Panc1 (cell line): ENCODE measurements around the gene KIFC3. TPM values are rescaled to one million over a fixed set of nuclear protein-coding genes. Genes with fewer than 3 reads are reported as not detected.

ENCODE experiments used
- ATAC-seq: fragments of 200-7000 bp; cut with Tn5 transposase; 2 replicates; pipeline ENCODE4 v1.9.1; 2020; ENCODE audit warnings: mild to moderate bottlenecking, moderate library complexity
- BruUV-seq: library from RNA; stranded (reverse); fragments of 400-500 nt; replicated peaks from 2 replicates; lab custom pipeline; 2021; lab: Mats Ljungman, UMichigan
- CTCF ChIA-PET: fragments of 300-600 bp; sonication (Branson Sonifier 250); formaldehyde crosslinking; loops from one replicate; lab custom pipeline; 2022; ENCODE audit warnings: antibody characterized with exemption; lab: Charles Lee
- POLR2A ChIA-PET: fragments of 300-600 bp; sonication (Branson Sonifier 250); formaldehyde crosslinking; loops from one replicate; lab custom pipeline; 2022; ENCODE audit warnings: antibody characterized with exemption; lab: Charles Lee
- DNase-seq: peaks from one replicate; pipeline ENCODE4 v3.0.0-alpha.2; 2010; ENCODE audit warnings: low read depth, low spot score
- H3K27ac ChIP-seq: 2 replicates; pipeline ENCODE4 v1.5.1; 2011; ENCODE audit warnings: mild to moderate bottlenecking, low read length, inconsistent platforms
- H3K27me3 ChIP-seq: fragments of 200-500 bp; sonication (Bioruptor generic); 2 replicates; pipeline ENCODE4 v1.6.0; 2014; ENCODE audit warnings: low read length, inconsistent platforms; ENCODE audit not compliant: control insufficient read depth, insufficient read depth
- H3K36me3 ChIP-seq: fragments of 200-500 bp; sonication (Bioruptor generic); 2 replicates; pipeline ENCODE4 v1.5.1; 2014; ENCODE audit warnings: inconsistent platforms, mild to moderate bottlenecking, low read length, moderate library complexity; ENCODE audit not compliant: control insufficient read depth, insufficient read depth
- H3K4me1 ChIP-seq: 2 replicates; pipeline ENCODE4 v1.5.1; 2011; ENCODE audit warnings: inconsistent platforms, mild to moderate bottlenecking, low read length, moderate library complexity; ENCODE audit not compliant: control insufficient read depth, insufficient read depth
- H3K4me3 ChIP-seq, 2 experiments: 2 replicates each; pipeline ENCODE4 v1.5.1; 2011 to 2012; ENCODE audit warnings: low read depth in 2 of 2, low read length in 2 of 2, mild to moderate bottlenecking in 2 of 2, inconsistent platforms in 1 of 2, moderate library complexity in 1 of 2
- H3K9me3 ChIP-seq: fragments of 200-500 bp; sonication (Bioruptor generic); 2 replicates; pipeline ENCODE4 v1.5.1; 2014; ENCODE audit warnings: low read depth, mild to moderate bottlenecking, inconsistent platforms, low read length, moderate library complexity; ENCODE audit not compliant: control insufficient read depth, insufficient read depth
- CTCF ChIP-seq: fragments of 450-650 bp; IDR thresholded peaks from 2 replicates; pipeline ENCODE4 v1.5.1; 2017; ENCODE audit warnings: mild to moderate bottlenecking
- POLR2AphosphoS5 ChIP-seq: IDR thresholded peaks from 2 replicates; pipeline ENCODE4 v1.6.1; 2012; ENCODE audit warnings: mild to moderate bottlenecking, low read depth, low read length, moderate library complexity
- SIN3A ChIP-seq: IDR thresholded peaks from 2 replicates; pipeline ENCODE4 v1.6.1; 2012; ENCODE audit warnings: low read depth, mild to moderate bottlenecking, low read length, moderate library complexity, borderline replicate concordance; ENCODE audit not compliant: insufficient read depth
- TCF7L2 ChIP-seq: IDR thresholded peaks from 2 replicates; pipeline ENCODE4 v1.6.1; 2011; ENCODE audit warnings: mild to moderate bottlenecking, low read depth, low read length, inconsistent platforms
- in situ Hi-C: cut with HindIII; loops from 2 replicates; pipeline ENCODE4 v1.10.0; 2016; ENCODE audit warnings: low sequenced_read_pairs, low pct_unique_long_range_greater_than_20kb
- intact Hi-C: fragments of 100-400 bp; cut with micrococcal nuclease; formaldehyde crosslinking; loops from one replicate; pipeline ENCODE4 v1.10.0; 2022; ENCODE audit not compliant: unreplicated experiment
- total RNA-seq: library from RNA; stranded (reverse); gene quantifications from one replicate; pipeline ENCODE4 v1.2.1, GENCODE V29; 2021; ENCODE audit not compliant: unreplicated experiment
- TF ChIP-seq, protein P1 (sequence below), 2 experiments: IDR thresholded peaks; 2 replicates each; pipeline ENCODE4 v1.6.1; 2011 to 2012; ENCODE audit warnings: low read depth in 2 of 2, control low read depth in 1 of 2, low read length in 1 of 2, mild to moderate bottlenecking in 1 of 2, moderate library complexity in 1 of 2; ENCODE audit not compliant: insufficient read depth in 1 of 2

KIFC3 gene
- total RNA-seq, 1 experiment from 2014 or later: 51.5 TPM

DNA sequence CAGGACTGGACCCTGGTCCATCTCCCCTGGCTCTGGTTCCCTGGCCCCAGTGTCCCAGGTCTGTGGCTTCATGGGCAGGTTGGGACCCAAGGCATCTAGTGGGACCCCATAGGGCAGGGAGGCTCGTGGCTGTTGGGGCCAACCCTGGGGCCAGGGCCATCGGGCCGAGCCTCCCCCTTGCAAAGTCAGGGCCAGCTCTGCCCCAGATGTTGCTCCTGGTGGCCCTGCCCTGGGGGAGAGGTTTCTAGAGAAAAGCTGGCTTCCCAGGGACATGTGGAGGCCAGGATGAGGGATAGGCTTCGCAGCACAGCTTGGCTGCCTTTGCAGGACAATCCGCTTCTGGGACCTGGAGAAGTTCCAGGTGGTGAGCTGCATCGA lies 50.1 kb downstream of the KIFC3 start:
- Histone ChIP-seq H3K36me3 (no peaks in the 10 kb centered on the region), H3K4me1 (no peaks in the 10 kb centered on the region), H3K4me3 (no peak overlapping the region), H3K9me3 (no peaks in the 10 kb centered on the region), H3K27ac (no peak overlapping the region), H3K27me3 (no peaks in the 10 kb centered on the region)
- in situ Hi-C loops (no loop called here), intact Hi-C loops (loop anchor here (10.0 kb wide), 1 partner anchor 253 kb away; the partner anchor contains the start of genes USB1 and ZNF319)
- BruUV-seq: no TSS peak
- ChIA-PET CTCF (no interaction called here), POLR2A (no interaction called here)
- TF ChIP-seq, protein P1, sequence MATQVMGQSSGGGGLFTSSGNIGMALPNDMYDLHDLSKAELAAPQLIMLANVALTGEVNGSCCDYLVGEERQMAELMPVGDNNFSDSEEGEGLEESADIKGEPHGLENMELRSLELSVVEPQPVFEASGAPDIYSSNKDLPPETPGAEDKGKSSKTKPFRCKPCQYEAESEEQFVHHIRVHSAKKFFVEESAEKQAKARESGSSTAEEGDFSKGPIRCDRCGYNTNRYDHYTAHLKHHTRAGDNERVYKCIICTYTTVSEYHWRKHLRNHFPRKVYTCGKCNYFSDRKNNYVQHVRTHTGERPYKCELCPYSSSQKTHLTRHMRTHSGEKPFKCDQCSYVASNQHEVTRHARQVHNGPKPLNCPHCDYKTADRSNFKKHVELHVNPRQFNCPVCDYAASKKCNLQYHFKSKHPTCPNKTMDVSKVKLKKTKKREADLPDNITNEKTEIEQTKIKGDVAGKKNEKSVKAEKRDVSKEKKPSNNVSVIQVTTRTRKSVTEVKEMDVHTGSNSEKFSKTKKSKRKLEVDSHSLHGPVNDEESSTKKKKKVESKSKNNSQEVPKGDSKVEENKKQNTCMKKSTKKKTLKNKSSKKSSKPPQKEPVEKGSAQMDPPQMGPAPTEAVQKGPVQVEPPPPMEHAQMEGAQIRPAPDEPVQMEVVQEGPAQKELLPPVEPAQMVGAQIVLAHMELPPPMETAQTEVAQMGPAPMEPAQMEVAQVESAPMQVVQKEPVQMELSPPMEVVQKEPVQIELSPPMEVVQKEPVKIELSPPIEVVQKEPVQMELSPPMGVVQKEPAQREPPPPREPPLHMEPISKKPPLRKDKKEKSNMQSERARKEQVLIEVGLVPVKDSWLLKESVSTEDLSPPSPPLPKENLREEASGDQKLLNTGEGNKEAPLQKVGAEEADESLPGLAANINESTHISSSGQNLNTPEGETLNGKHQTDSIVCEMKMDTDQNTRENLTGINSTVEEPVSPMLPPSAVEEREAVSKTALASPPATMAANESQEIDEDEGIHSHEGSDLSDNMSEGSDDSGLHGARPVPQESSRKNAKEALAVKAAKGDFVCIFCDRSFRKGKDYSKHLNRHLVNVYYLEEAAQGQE (IDR thresholded peaks at IDR 0.05; ENCODE audit: insufficient read depth in 1 of 2, low read depth in 2 of 2, low read length in 1 of 2): no peak
- TF ChIP-seq POLR2AphosphoS5 (no peak), SIN3A (no peak), TCF7L2 (no peak), CTCF (no peak)
- DNase-seq (no peak), ATAC-seq (no peak)

- CTCF ChIA-PET: no interaction called here
- ATAC-seq (no peak), DNase-seq (no peak)
- POLR2A ChIA-PET: no interaction called here
- Histone ChIP-seq H3K9me3 (no peaks in the 10 kb centered on the region), H3K4me1 (no peaks in the 10 kb centered on the region), H3K27ac (no peak overlapping the region), H3K27me3 (no peaks in the 10 kb centered on the region), H3K4me3 (no peak overlapping the region), H3K36me3 (no peaks in the 10 kb centered on the region)
- in situ Hi-C loops: no loop called here
- no TSS peak for BruUV-seq
- intact Hi-C loops: loop anchor here (10.0 kb wide), 1 partner anchor 253 kb away; the partner anchor contains the start of genes USB1 and ZNF319
- TF ChIP-seq CTCF (no peak), SIN3A (no peak)
Observed at GRCh38 chr16:57751539-57752202, 50.6 kb downstream of the KIFC3 start.
